HepG2 (cell line): Measurements from ENCODE around the gene GCNT2. TPM values are rescaled to one million over a fixed set of nuclear protein-coding genes. Genes with fewer than 3 reads are reported as not detected.
A peak's percentile ranks its signal among the peaks of the same experiment; 100 is the strongest.

ENCODE experiments used
- ATAC-seq: fragments of 200-7000 bp; cut with Tn5 transposase; 3 replicates; pipeline ENCODE4 v1.9.1; 2020; ENCODE audit warnings: mild to moderate bottlenecking, moderate library complexity
- BruUV-seq: library from RNA; stranded (reverse); fragments of 400-500 nt; replicated peaks from 2 replicates; lab custom pipeline; 2021; lab: Mats Ljungman, UMichigan
- CTCF ChIA-PET: fragments of 300-600 bp; formaldehyde crosslinking; extraction: SDS; loops from one replicate; lab custom pipeline; 2021; ENCODE audit warnings: low total read pairs, inconsistent platforms, low intra/inter-chr PET ratio; lab: Yijun Ruan, JAX
- POLR2A ChIA-PET: fragments of 350-600 bp; sonication (Branson Sonifier 250); formaldehyde crosslinking; loops from one replicate; lab custom pipeline; 2020; ENCODE audit warnings: antibody characterized with exemption, inconsistent platforms; lab: Yijun Ruan, JAX
- DNase-seq: peaks from one replicate; pipeline ENCODE4 v3.0.0-alpha.2; 2015; ENCODE audit warnings: low spot score
- FAIRE-seq: peaks from 3 replicates; lab custom pipeline; 2011; peaks lifted over from hg19 to GRCh38; lab: Jason Lieb, UNC
- H2AFZ ChIP-seq: one replicate; pipeline ENCODE4 v1.6.1; 2011; ENCODE audit warnings: low read length, inconsistent platforms
- H3K27ac ChIP-seq: fragments of 300-600 bp; 3 replicates; pipeline ENCODE4 v1.8.0; 2011; ENCODE audit warnings: mixed run types, mild to moderate bottlenecking, mixed read lengths, low read length, inconsistent platforms; ENCODE audit not compliant: insufficient read depth; ENCODE audit errors: extremely low read length
- H3K27me3 ChIP-seq, 2 experiments: fragments of 200-600 bp in 1 of 2; 2 replicates in 1 of 2; 3 replicates in 1 of 2; pipeline versions ENCODE4 v1.6.0 to v1.8.0; 2011; ENCODE audit warnings: low read length in 2 of 2, mild to moderate bottlenecking in 2 of 2, moderate library complexity in 2 of 2, inconsistent platforms in 1 of 2; ENCODE audit not compliant: insufficient read depth in 2 of 2, control insufficient read depth in 1 of 2
- H3K36me3 ChIP-seq, 2 experiments: fragments of 200-600 bp in 1 of 2; replicated peaks in 1 of 2; 2 replicates in 1 of 2; 3 replicates in 1 of 2; pipeline versions ENCODE4 v1.5.1 to v1.8.0; 2011; ENCODE audit warnings: low read length in 2 of 2, inconsistent platforms in 1 of 2; ENCODE audit not compliant: insufficient read depth in 2 of 2, control insufficient read depth in 1 of 2
- H3K4me1 ChIP-seq: 2 replicates; pipeline ENCODE4 v1.5.1; 2012; ENCODE audit warnings: low read length, inconsistent platforms; ENCODE audit not compliant: insufficient read depth
- H3K4me2 ChIP-seq: 2 replicates; pipeline ENCODE4 v1.6.0; 2011; ENCODE audit warnings: low read depth, low read length, inconsistent platforms
- H3K4me3 ChIP-seq, 3 experiments: fragments of 200-600 bp in 1 of 3; sonication (generic), shearing (Covaris generic) in 1 of 3; replicated peaks in 1 of 3; 2 replicates each; pipeline ENCODE4 v1.5.1; 2011 to 2016; ENCODE audit warnings: low read length in 3 of 3, inconsistent platforms in 2 of 3, low read depth in 2 of 3, mild to moderate bottlenecking in 2 of 3, control low read depth in 1 of 3, mixed read lengths in 1 of 3; ENCODE audit not compliant: insufficient read depth in 1 of 3
- H3K79me2 ChIP-seq: one replicate; pipeline ENCODE4 v1.6.1; 2011; ENCODE audit warnings: low read length, inconsistent platforms; ENCODE audit not compliant: insufficient read depth
- H3K9ac ChIP-seq: 2 replicates; pipeline ENCODE4 v1.6.0; 2011; ENCODE audit warnings: mild to moderate bottlenecking, low read depth, low read length, inconsistent platforms; ENCODE audit not compliant: insufficient read depth
- H3K9me3 ChIP-seq: 2 replicates; pipeline ENCODE4 v1.5.1; 2012; ENCODE audit warnings: mild to moderate bottlenecking, low read length
- H4K20me1 ChIP-seq: 2 replicates; pipeline ENCODE4 v1.6.0; 2011; ENCODE audit warnings: inconsistent platforms, mild to moderate bottlenecking, low read length, moderate library complexity; ENCODE audit not compliant: insufficient read depth
- DMTF1 ChIP-seq: sonication (generic); formaldehyde crosslinking; IDR thresholded peaks from 2 replicates; pipeline ENCODE4 v1.4.0; 2020; ENCODE audit warnings: mild to moderate bottlenecking, missing genetic modification reagents
- FOSL2 ChIP-seq: sonication (generic); formaldehyde crosslinking; IDR thresholded peaks from 2 replicates; pipeline ENCODE4 v1.4.0; 2020; ENCODE audit warnings: missing genetic modification reagents
- KMT2A ChIP-seq: sonication (generic); formaldehyde crosslinking; IDR thresholded peaks from 2 replicates; pipeline ENCODE4 v1.4.0; 2020; ENCODE audit warnings: missing genetic modification reagents
- MEF2D ChIP-seq: sonication (generic); formaldehyde crosslinking; IDR thresholded peaks from 2 replicates; pipeline ENCODE4 v1.5.1; 2020; ENCODE audit warnings: mild to moderate bottlenecking, missing genetic modification reagents
- MXI1 ChIP-seq: IDR thresholded peaks from 3 replicates; pipeline ENCODE4 v1.6.1; 2012; ENCODE audit warnings: low read depth, low read length, inconsistent platforms, borderline replicate concordance
- NFYB ChIP-seq: sonication (generic); formaldehyde crosslinking; IDR thresholded peaks from 2 replicates; pipeline ENCODE4 v1.4.0; 2020; ENCODE audit warnings: missing genetic modification reagents
- RBM39 ChIP-seq: fragments of 200-400 bp; formaldehyde crosslinking; IDR thresholded peaks from one replicate; pipeline ENCODE4 v1.6.1; 2018; ENCODE audit warnings: antibody characterized with exemption, mild to moderate bottlenecking, low read depth, low read length; ENCODE audit not compliant: poor library complexity, severe bottlenecking
- SAP130 ChIP-seq: IDR thresholded peaks from 2 replicates; pipeline ENCODE4 v1.6.1; 2016; ENCODE audit warnings: low read depth
- ZNF143 ChIP-seq: sonication (generic); formaldehyde crosslinking; IDR thresholded peaks from 2 replicates; pipeline ENCODE4 v1.4.0; 2020; ENCODE audit warnings: missing genetic modification reagents
- ZNF451 ChIP-seq: sonication (generic); formaldehyde crosslinking; IDR thresholded peaks from 2 replicates; pipeline ENCODE4 v1.5.0; 2020; ENCODE audit warnings: mild to moderate bottlenecking, missing genetic modification reagents
- WGBS: methylation state at CpG from one replicate; pipeline ENCODE4 v1.1.6; 2017; ENCODE audit warnings: low lambda C conversion rate; 5-methylcytosine and 5-hydroxymethylcytosine counted together
- in situ Hi-C: cut with HindIII; loops from 2 replicates; pipeline ENCODE4 v1.10.0; 2017; ENCODE audit warnings: low pct_unique_long_range_greater_than_20kb; ENCODE audit not compliant: extremely low pct_ligation_motif_present
- intact Hi-C: fragments of 100-400 bp; cut with micrococcal nuclease; formaldehyde crosslinking; loops from one replicate; pipeline ENCODE4 v1.10.0; 2022; ENCODE audit not compliant: unreplicated experiment
- polyA plus RNA-seq, 8 experiments: library from polyadenylated mRNA; depleted of rRNA in 3 of 8; stranded (reverse) in 7 of 8; unstranded in 1 of 8; fragments of >200 nt; fragmentation: Illumina TruSeq in 4 of 8; extraction: Trizol in 4 of 8; gene quantifications; 2 replicates each; pipeline versions ENCODE4 v1.2.1 to v1.2.3, GENCODE V29; 2011 to 2016; ENCODE audit warnings: low read depth in 4 of 8, missing spikeins in 1 of 8, mixed read lengths in 1 of 8; ENCODE audit not compliant: insufficient read depth in 1 of 8
- total RNA-seq, 5 experiments: library from RNA; depleted of rRNA; stranded (reverse); fragments of >200 nt; fragmentation: Illumina TruSeq; extraction: Trizol; gene quantifications; 2 replicates each; pipeline ENCODE4 v1.2.3, GENCODE V29; 2016; ENCODE audit warnings: low read depth in 1 of 5
- TF ChIP-seq, protein P1 (sequence below): sonication (generic); formaldehyde crosslinking; conservative IDR thresholded peaks from 2 replicates; pipeline ENCODE4 v1.8.0; 2022; ENCODE audit warnings: low read depth, missing genetic modification reagents
- TF ChIP-seq, protein P2 (sequence below): sonication (generic); formaldehyde crosslinking; IDR thresholded peaks from 2 replicates; pipeline ENCODE4 v1.5.1; 2020; ENCODE audit warnings: missing genetic modification reagents, mild to moderate bottlenecking, borderline replicate concordance

GCNT2 gene
- total and polyA plus RNA-seq, 2 of the 13 experiments (the other 11 are each of a cell fraction or from before 2014, with no cell fraction given) = 11.8 to 31.9 TPM

- no peaks in the 10 kb centered on the region for H3K36me3 ChIP-seq
- H2AFZ ChIP-seq = no peak overlapping the region
- FAIRE-seq (no peak), ATAC-seq (peak; percentile 30), DNase-seq (no peak)
- TF ChIP-seq MXI1 (0 out of 3 replicates have a peak, but pooled peaks have one; percentile 14), SAP130 (CRISPR knock-in tag) (peak; percentile 37; the same call in 1 of the 2 replicates), DMTF1 (CRISPR knock-in tag) (no peak)
- H3K4me2 ChIP-seq = peak overlapping the region; percentile 72
- ChIA-PET CTCF (no interaction called here), POLR2A (interaction anchor here (0.7 to 1.0 kb wide), 2 partner anchors 9 to 25 kb away, joined by 5 to 6 read pairs; no protein-coding TSS in a partner anchor)
- H3K9ac ChIP-seq = peak overlapping the region; percentile 47; the same call in 1 of the 2 replicates
- in situ Hi-C loops = no loop called here
- intact Hi-C loops = loop anchor here (1.0 to 5.0 kb wide), 2 partner anchors 9 to 36 kb away; no protein-coding TSS in a partner anchor
- peaks cover 37% of the 10 kb centered on the region for H3K4me1 ChIP-seq
- H3K27me3 ChIP-seq = no peaks in the 10 kb centered on the region; a peak in 1 of 5 replicates
- no peaks in the 10 kb centered on the region for H3K9me3 ChIP-seq
- H3K27ac ChIP-seq = peak overlapping the region; percentile 12
- WGBS = 33% methylated on average over 1 of the region's 1 CpG
- H3K4me3 ChIP-seq = peak overlapping the region in 2 of 3 experiments; percentile 41 to 72; a peak in 3 of 6 replicates
- BruUV-seq = no TSS peak
- H4K20me1 ChIP-seq = peaks cover 2% of the 10 kb centered on the region
- peaks cover 55% of the 10 kb centered on the region for H3K79me2 ChIP-seq
These were observed 10.4 kb downstream of the GCNT2 start for GRCh38 chr6:10531503-10531902.

DNA sequence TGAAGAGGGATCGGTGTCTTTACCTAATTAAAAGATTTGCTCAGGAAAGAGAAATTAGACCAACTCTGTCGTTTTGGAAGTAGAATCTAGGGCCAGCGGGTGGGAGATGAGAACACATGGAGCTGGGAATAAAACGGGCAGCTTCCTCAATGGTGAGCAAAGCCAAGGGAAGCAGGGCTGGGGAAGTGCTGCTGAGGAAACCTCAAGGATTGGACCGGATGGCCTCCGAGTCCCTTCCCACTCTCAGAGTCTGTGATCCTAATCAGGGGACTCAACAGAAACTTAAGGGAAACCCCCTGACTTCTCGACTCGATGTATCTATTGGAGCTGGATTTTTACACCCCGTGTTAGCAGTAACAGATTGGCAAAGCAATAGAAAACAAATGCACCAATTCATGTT is 10.8 kb downstream of the GCNT2 start:
- Histone ChIP-seq H3K4me3 (peak overlapping the region in 2 of 3 experiments; percentile 41 to 72; a peak in 4 of 6 replicates), H3K9me3 (no peaks in the 10 kb centered on the region), H3K4me1 (peaks cover 37% of the 10 kb centered on the region), H3K36me3 (no peaks in the 10 kb centered on the region), H3K79me2 (peaks cover 55% of the 10 kb centered on the region), H4K20me1 (peaks cover 2% of the 10 kb centered on the region), H3K27ac (no peak overlapping the region), H3K9ac (peak overlapping the region; percentile 45; the same call in 1 of the 2 replicates), H3K4me2 (peak overlapping the region; percentile 72), H2AFZ (no peak overlapping the region), H3K27me3 (no peaks in the 10 kb centered on the region; a peak in 1 of 5 replicates)
- in situ Hi-C loops = no loop called here
- ChIA-PET CTCF (no interaction called here), POLR2A (interaction anchor here (0.7 to 1.0 kb wide), 2 partner anchors 9 to 25 kb away, joined by 5 to 6 read pairs; no protein-coding TSS in a partner anchor)
- WGBS = 82% methylated on average over 9 of the region's 9 CpGs
- BruUV-seq = no TSS peak
- DNase-seq = no peak
- FAIRE-seq = no peak
- no peak for ATAC-seq
- intact Hi-C loops = loop anchor here (1.0 to 5.0 kb wide), 2 partner anchors 10 to 35 kb away; no protein-coding TSS in a partner anchor
- TF ChIP-seq, protein P1, sequence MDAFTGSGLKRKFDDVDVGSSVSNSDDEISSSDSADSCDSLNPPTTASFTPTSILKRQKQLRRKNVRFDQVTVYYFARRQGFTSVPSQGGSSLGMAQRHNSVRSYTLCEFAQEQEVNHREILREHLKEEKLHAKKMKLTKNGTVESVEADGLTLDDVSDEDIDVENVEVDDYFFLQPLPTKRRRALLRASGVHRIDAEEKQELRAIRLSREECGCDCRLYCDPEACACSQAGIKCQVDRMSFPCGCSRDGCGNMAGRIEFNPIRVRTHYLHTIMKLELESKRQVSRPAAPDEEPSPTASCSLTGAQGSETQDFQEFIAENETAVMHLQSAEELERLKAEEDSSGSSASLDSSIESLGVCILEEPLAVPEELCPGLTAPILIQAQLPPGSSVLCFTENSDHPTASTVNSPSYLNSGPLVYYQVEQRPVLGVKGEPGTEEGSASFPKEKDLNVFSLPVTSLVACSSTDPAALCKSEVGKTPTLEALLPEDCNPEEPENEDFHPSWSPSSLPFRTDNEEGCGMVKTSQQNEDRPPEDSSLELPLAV (CRISPR knock-in tag) = no peak
- TF ChIP-seq FOSL2 (CRISPR knock-in tag) (no peak), MEF2D (no peak), ZNF451 (CRISPR knock-in tag) (no peak), RBM39 (no peak), KMT2A (CRISPR knock-in tag) (no peak), ZNF143 (no peak), NFYB (CRISPR knock-in tag) (no peak)
- TF ChIP-seq, protein P2, sequence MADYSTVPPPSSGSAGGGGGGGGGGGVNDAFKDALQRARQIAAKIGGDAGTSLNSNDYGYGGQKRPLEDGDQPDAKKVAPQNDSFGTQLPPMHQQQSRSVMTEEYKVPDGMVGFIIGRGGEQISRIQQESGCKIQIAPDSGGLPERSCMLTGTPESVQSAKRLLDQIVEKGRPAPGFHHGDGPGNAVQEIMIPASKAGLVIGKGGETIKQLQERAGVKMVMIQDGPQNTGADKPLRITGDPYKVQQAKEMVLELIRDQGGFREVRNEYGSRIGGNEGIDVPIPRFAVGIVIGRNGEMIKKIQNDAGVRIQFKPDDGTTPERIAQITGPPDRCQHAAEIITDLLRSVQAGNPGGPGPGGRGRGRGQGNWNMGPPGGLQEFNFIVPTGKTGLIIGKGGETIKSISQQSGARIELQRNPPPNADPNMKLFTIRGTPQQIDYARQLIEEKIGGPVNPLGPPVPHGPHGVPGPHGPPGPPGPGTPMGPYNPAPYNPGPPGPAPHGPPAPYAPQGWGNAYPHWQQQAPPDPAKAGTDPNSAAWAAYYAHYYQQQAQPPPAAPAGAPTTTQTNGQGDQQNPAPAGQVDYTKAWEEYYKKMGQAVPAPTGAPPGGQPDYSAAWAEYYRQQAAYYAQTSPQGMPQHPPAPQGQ (CRISPR knock-in tag) = no peak
